Amniotic stem cell (primary cell): ENCODE results near the gene NCCRP1.

Experiments
- DNase-seq: peaks from one replicate; lab custom pipeline; 2025; lab: John Stamatoyannopoulos, UW

Gene NCCRP1

GRCh38 chr19:39246951-39247669 is 50.3 kb downstream of the NCCRP1 start:
- DNase-seq = no peak

- DNase-seq = no peak
Measured at GRCh38 chr19:39247701-39248664, 51.2 kb downstream of the NCCRP1 start.

GRCh38 chr19:39248806-39249205 is 52.0 kb downstream of the NCCRP1 start, which contains the start of gene IFNL4:
Gene IFNL4, minus strand, starts transcription at chr19:39248856.
- DNase-seq = no peak

GRCh38 chr19:39251081-39251480 is 54.3 kb downstream of the NCCRP1 start:
- DNase-seq = no peak
